Hematopoietic multipotent progenitor cell treated with erythropoietin and hydrocortisone succinate and interleukin-3 and kit ligand, for 6 days (in vitro differentiated cells): ENCODE measurements around the gene XAF1.
"Not testable (repeated sequence)": the region's sequence is repeated elsewhere in the genome, so short reads cannot be mapped to it uniquely, and the experiment has no call there.

ENCODE experiments used
- DNase-seq: peaks from one replicate; pipeline ENCODE4 v3.0.0-alpha.2; 2015

The XAF1 gene

DNA sequence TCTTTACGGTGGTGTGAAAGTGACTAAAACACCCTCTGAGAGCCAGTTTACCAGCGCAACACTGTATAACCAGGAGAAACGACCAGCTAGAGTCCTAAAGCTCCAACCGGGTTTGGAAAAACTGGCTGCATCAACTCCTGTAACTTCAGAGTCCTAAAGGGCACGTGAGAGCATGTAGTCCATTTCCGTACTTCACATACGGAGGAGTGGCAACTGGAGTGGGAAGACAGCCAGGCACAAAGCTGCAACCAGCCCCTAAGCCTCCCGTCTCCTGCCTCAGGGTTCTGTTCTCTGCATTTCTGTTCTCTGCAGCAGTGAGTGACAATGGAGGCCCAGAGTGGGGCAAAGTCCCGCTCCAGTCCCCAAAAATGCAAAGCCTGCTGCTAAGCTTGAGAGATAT lies 56.4 kb downstream of the XAF1 start:
- DNase-seq, result no peak

DNA sequence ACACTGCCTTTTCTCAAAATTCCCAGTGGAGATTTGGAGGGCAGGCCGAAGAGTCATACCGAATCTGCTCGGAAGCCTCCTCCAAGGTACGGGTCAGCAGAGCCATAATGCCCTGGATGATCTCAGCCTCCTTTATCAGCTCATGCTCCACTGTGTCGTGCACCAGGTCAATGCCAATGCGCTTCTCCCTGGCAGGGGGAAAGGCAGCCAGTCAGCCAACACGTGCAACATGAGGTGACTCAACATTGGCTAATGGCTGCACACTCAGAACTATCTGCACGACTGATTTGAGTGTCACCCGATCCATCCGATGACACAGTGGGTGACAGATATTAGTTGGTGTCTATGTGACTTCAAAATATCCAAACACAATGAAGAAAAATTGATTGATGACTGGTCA lies 59.9 kb downstream of the XAF1 start:
- no peak for DNase-seq

DNA sequence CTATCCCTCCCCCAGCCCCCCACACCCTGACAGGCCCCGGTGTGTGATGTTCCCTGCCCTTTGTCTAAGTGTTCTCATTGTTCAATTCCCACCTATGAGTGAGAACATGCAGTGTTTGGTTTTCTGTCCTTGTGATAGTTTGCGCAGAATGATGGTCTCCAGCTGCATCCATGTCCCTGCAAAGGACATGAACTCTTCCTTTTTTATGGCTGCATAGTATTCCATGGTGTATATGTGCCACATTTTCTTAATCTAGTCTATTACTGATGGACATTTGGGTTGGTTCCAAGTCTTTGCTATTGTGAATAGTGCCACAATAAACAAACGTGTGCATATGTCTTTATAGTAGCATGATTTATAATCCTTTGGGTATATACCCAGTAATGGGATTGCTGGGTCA lies 60.5 kb downstream of the XAF1 start:
- DNase-seq, result not testable (repeated sequence)

DNA sequence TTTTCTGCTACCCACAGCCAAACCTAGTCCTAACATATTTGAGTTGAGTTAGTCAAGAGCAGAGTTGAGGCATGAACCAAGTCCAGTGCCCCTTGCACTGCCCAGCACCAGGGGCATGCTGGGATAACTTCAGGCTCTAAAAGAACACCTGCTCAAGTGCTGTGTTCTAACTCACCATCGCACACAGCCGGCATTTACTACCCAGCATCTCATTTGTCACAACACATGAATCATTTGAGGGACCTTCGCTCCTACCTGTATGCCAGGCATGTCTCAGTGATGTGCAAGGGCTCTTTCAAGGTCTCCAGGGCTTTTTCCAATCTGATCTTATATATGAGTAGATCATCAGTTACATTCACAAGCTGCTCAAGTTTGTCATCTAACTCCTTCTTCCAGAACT lies 63.1 kb downstream of the XAF1 start:
- DNase-seq, result no peak

DNA sequence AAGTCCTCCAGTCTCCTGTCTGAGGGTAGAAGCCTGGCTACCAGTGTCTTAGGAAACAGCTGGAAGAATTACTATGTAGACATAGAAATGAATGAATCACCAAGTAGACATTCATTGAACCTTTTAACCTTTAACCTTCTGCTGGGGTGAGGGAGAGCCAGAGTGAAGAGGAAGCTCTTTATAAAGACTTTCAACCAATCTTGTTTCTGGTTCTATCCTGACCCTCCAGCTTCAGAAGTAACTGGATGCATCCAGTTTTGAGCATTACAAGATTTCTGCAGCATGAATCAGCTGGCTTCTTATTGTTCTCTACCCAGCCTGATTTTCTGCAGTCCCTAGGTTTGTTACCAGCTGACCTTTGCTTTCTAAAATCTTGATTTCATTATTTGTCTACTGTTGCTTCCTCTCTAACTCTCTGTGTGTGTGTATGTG lies 67.2 kb downstream of the XAF1 start:
- DNase-seq, result no peak
